NT2/D1 (cell line): ENCODE measurements around the gene PHF13.
"Not testable (repeated sequence)": the region's sequence is repeated elsewhere in the genome, so short reads cannot be mapped to it uniquely, and the experiment has no call there.

ENCODE experiments used
- DNase-seq: peaks from one replicate; pipeline ENCODE4 v3.0.0-alpha.2; 2011; ENCODE audit warnings: low read depth, low spot score
- H3K27me3 ChIP-seq: 2 replicates; pipeline ENCODE4 v1.6.0; 2011; ENCODE audit warnings: mild to moderate bottlenecking; ENCODE audit not compliant: insufficient read length, insufficient read depth
- H3K36me3 ChIP-seq: 2 replicates; pipeline ENCODE4 v1.6.1; 2011; ENCODE audit warnings: mild to moderate bottlenecking, low read length, mixed read lengths; ENCODE audit not compliant: insufficient read depth, insufficient read length
- H3K4me1 ChIP-seq: 2 replicates; pipeline ENCODE4 v1.5.1; 2011; ENCODE audit not compliant: insufficient read depth, insufficient read length
- H3K4me3 ChIP-seq: 2 replicates; pipeline ENCODE4 v1.5.1; 2011; ENCODE audit warnings: low read depth; ENCODE audit not compliant: insufficient read length
- H3K9ac ChIP-seq: 2 replicates; pipeline ENCODE4 v1.6.0; 2011; ENCODE audit warnings: low read depth; ENCODE audit not compliant: insufficient read length
- H3K9me3 ChIP-seq: 2 replicates; pipeline ENCODE4 v1.5.1; 2011; ENCODE audit warnings: mild to moderate bottlenecking, low read length; ENCODE audit not compliant: insufficient read depth
- SUZ12 ChIP-seq: IDR thresholded peaks from 2 replicates; pipeline ENCODE4 v1.6.1; 2011; ENCODE audit not compliant: insufficient read length, insufficient read depth; ENCODE audit errors: extremely low read depth
- YY1 ChIP-seq: IDR thresholded peaks from 2 replicates; pipeline ENCODE4 v1.6.1; 2011; ENCODE audit not compliant: insufficient read length, insufficient read depth
- ZNF274 ChIP-seq: IDR thresholded peaks from 2 replicates; pipeline ENCODE4 v1.6.1; 2011; ENCODE audit warnings: mild to moderate bottlenecking, low read depth, low read length

PHF13 gene

GRCh38 chr1:6593810-6594209, 19.7 kb upstream of the PHF13 start:
- no peaks in the 10 kb centered on the region for H3K9me3 ChIP-seq

GRCh38 chr1:6594977-6595740, 18.4 kb upstream of the PHF13 start:
- H3K9ac ChIP-seq = no peak overlapping the region
- no peak for DNase-seq
- peaks cover 88% of the 10 kb centered on the region for H3K36me3 ChIP-seq
- H3K9me3 ChIP-seq = no peaks in the 10 kb centered on the region
- H3K4me3 ChIP-seq = no peak overlapping the region
- TF ChIP-seq SUZ12 (no peak), YY1 (no peak), ZNF274 (no peak)
- H3K4me1 ChIP-seq = peaks cover 6% of the 10 kb centered on the region
- no peaks in the 10 kb centered on the region for H3K27me3 ChIP-seq

More at GRCh38 chr1:6593810-6594209, 19.7 kb upstream of the PHF13 start:
- peaks cover 91% of the 10 kb centered on the region for H3K36me3 ChIP-seq
- H3K27me3 ChIP-seq = no peaks in the 10 kb centered on the region
- H3K9ac ChIP-seq = no peak overlapping the region
- TF ChIP-seq ZNF274 = no peak
- no peak for TF ChIP-seq SUZ12
- TF ChIP-seq YY1 = no peak
- peaks cover 3% of the 10 kb centered on the region for H3K4me1 ChIP-seq
- DNase-seq = no peak
- no peak overlapping the region for H3K4me3 ChIP-seq

GRCh38 chr1:6596351-6596750, 17.2 kb upstream of the PHF13 start:
- TF ChIP-seq YY1 (no peak), SUZ12 (no peak), ZNF274 (no peak)
- H3K9me3 ChIP-seq = no peaks in the 10 kb centered on the region
- H3K4me1 ChIP-seq = peaks cover 6% of the 10 kb centered on the region
- no peak overlapping the region for H3K9ac ChIP-seq
- no peak overlapping the region for H3K4me3 ChIP-seq
- peaks cover 87% of the 10 kb centered on the region for H3K36me3 ChIP-seq
- no peak for DNase-seq
- no peaks in the 10 kb centered on the region for H3K27me3 ChIP-seq

- peaks cover 6% of the 10 kb centered on the region for H3K4me1 ChIP-seq
- TF ChIP-seq YY1 = no peak
- TF ChIP-seq SUZ12 = no peak
- TF ChIP-seq ZNF274 = no peak
- H3K9ac ChIP-seq = no peak overlapping the region
These were observed 16.4 kb upstream of the PHF13 start for GRCh38 chr1:6596886-6597776.

GRCh38 chr1:6597777-6598131, 15.8 kb upstream of the PHF13 start:
- no peak for DNase-seq
- no peaks in the 10 kb centered on the region for H3K27me3 ChIP-seq
- TF ChIP-seq YY1 = no peak
- no peak for TF ChIP-seq ZNF274
- TF ChIP-seq SUZ12 = no peak
- H3K9ac ChIP-seq = no peak overlapping the region
- peaks cover 6% of the 10 kb centered on the region for H3K4me1 ChIP-seq
- no peak overlapping the region for H3K4me3 ChIP-seq
- peaks cover 75% of the 10 kb centered on the region for H3K36me3 ChIP-seq
- H3K9me3 ChIP-seq = no peaks in the 10 kb centered on the region

More at GRCh38 chr1:6596886-6597776, 16.4 kb upstream of the PHF13 start:
- Histone ChIP-seq H3K27me3 (no peaks in the 10 kb centered on the region), H3K9me3 (no peaks in the 10 kb centered on the region), H3K36me3 (peaks cover 81% of the 10 kb centered on the region), H3K4me3 (no peak overlapping the region)
- no peak for DNase-seq

- H3K4me1 ChIP-seq = peaks cover 6% of the 10 kb centered on the region
- DNase-seq = no peak
- peaks cover 60% of the 10 kb centered on the region for H3K36me3 ChIP-seq
- no peaks in the 10 kb centered on the region for H3K9me3 ChIP-seq
- no peak overlapping the region for H3K9ac ChIP-seq
- no peak overlapping the region for H3K4me3 ChIP-seq
- TF ChIP-seq YY1 = no peak
- no peak for TF ChIP-seq ZNF274
- TF ChIP-seq SUZ12 = no peak
- H3K27me3 ChIP-seq = no peaks in the 10 kb centered on the region
These were observed 14.2 kb upstream of the PHF13 start for GRCh38 chr1:6599141-6599975.

- not testable (repeated sequence) for DNase-seq, H3K4me1 ChIP-seq, H3K27me3 ChIP-seq, H3K9ac ChIP-seq, H3K9me3 ChIP-seq
- peak overlapping the region; percentile 99 for H3K4me3 ChIP-seq
- peaks cover 55% of the 10 kb centered on the region for H3K36me3 ChIP-seq
These were observed 13.5 kb upstream of the PHF13 start for GRCh38 chr1:6599991-6600390.
